WTC11 (cell line): Measurements from ENCODE around the gene SCAMP3. TPM values are rescaled to one million over a fixed set of nuclear protein-coding genes. Genes with fewer than 3 reads are reported as not detected.

Experiments
- ATAC-seq: fragments of 200-7000 bp; cut with Tn5 transposase; 2 replicates; pipeline ENCODE4 v1.10.0; 2021; ENCODE audit warnings: mild to moderate bottlenecking, moderate library complexity
- CTCF ChIA-PET: fragments of 300-600 bp; sonication (Branson Sonifier 250); formaldehyde crosslinking; loops from one replicate; lab custom pipeline; 2021; ENCODE audit warnings: antibody characterized with exemption; lab: Charles Lee
- POLR2A ChIA-PET: fragments of 350-600 bp; sonication (Branson Sonifier 250); formaldehyde crosslinking; loops from one replicate; lab custom pipeline; 2021; ENCODE audit warnings: antibody characterized with exemption; lab: Charles Lee
- DNase-seq: peaks from one replicate; pipeline ENCODE4 v3.0.0; 2021; ENCODE audit warnings: low spot score
- H3K27ac Mint-ChIP-seq: 2 replicates; pipeline ENCODE4 v1.8.0; 2021; ENCODE audit warnings: mixed read lengths
- H3K27me3 Mint-ChIP-seq: 2 replicates; pipeline ENCODE4 v1.8.0; 2021; ENCODE audit warnings: low read depth, mild to moderate bottlenecking, moderate library complexity, mixed read lengths
- H3K36me3 Mint-ChIP-seq: 2 replicates; pipeline ENCODE4 v1.8.0; 2021; ENCODE audit warnings: mixed read lengths
- H3K4me1 Mint-ChIP-seq: 2 replicates; pipeline ENCODE4 v1.8.0; 2022; ENCODE audit warnings: mixed read lengths
- H3K4me3 Mint-ChIP-seq: 2 replicates; pipeline ENCODE4 v1.8.0; 2021; ENCODE audit warnings: mild to moderate bottlenecking, moderate library complexity, mixed read lengths
- H3K9me3 Mint-ChIP-seq: 2 replicates; pipeline ENCODE4 v1.8.0; 2021; ENCODE audit warnings: mixed read lengths
- ARID4B ChIP-seq: sonication (generic); formaldehyde crosslinking; IDR thresholded peaks from 2 replicates; pipeline ENCODE4 v1.8.0; 2023; ENCODE audit warnings: missing genetic modification reagents, mild to moderate bottlenecking, borderline replicate concordance
- ATF1 ChIP-seq: sonication (generic); formaldehyde crosslinking; IDR thresholded peaks from 2 replicates; pipeline ENCODE4 v1.8.1; 2023; ENCODE audit warnings: mild to moderate bottlenecking, moderate library complexity, missing genetic modification reagents
- CDX4 ChIP-seq: fragments of 250-450 bp; sonication (Bioruptor Pico); IDR thresholded peaks from 2 replicates; pipeline ENCODE4 v1.9.0; 2021; ENCODE audit warnings: moderate library complexity, mild to moderate bottlenecking, inconsistent platforms, borderline replicate concordance
- FOXJ3 ChIP-seq: sonication (generic); formaldehyde crosslinking; IDR thresholded peaks from 2 replicates; pipeline ENCODE4 v1.9.0; 2021; ENCODE audit warnings: missing genetic modification reagents, mild to moderate bottlenecking, borderline replicate concordance
- GABPB1 ChIP-seq: sonication (generic); formaldehyde crosslinking; IDR thresholded peaks from 2 replicates; pipeline ENCODE4 v1.8.1; 2023; ENCODE audit warnings: mild to moderate bottlenecking, missing genetic modification reagents
- GTF2I ChIP-seq: fragments of 250-450 bp; sonication (Bioruptor Pico); conservative IDR thresholded peaks from 2 replicates; pipeline ENCODE4 v1.4.0; 2021; ENCODE audit warnings: mild to moderate bottlenecking
- IRF2 ChIP-seq: sonication (generic); formaldehyde crosslinking; IDR thresholded peaks from 2 replicates; pipeline ENCODE4 v1.8.0; 2022; ENCODE audit warnings: low read depth, missing genetic modification reagents, borderline replicate concordance
- MYBL2 ChIP-seq: sonication (generic); formaldehyde crosslinking; IDR thresholded peaks from 2 replicates; pipeline ENCODE4 v1.8.1; 2023; ENCODE audit warnings: mild to moderate bottlenecking, moderate library complexity, missing genetic modification reagents
- NFATC4 ChIP-seq: fragments of 250-450 bp; sonication (Bioruptor Pico); IDR thresholded peaks from 2 replicates; pipeline ENCODE4 v1.9.0; 2021; ENCODE audit warnings: mild to moderate bottlenecking
- OVOL2 ChIP-seq: fragments of 250-450 bp; sonication (Bioruptor Pico); IDR thresholded peaks from 2 replicates; pipeline ENCODE4 v1.9.0; 2021; ENCODE audit warnings: mild to moderate bottlenecking, borderline replicate concordance
- PRDM15 ChIP-seq: sonication (generic); formaldehyde crosslinking; IDR thresholded peaks from 2 replicates; pipeline ENCODE4 v1.8.0; 2022; ENCODE audit warnings: missing genetic modification reagents
- PRRX2 ChIP-seq: fragments of 250-450 bp; sonication (Bioruptor Pico); IDR thresholded peaks from 2 replicates; pipeline ENCODE4 v1.8.0; 2021; ENCODE audit warnings: mild to moderate bottlenecking
- SP1 ChIP-seq: sonication (generic); formaldehyde crosslinking; conservative IDR thresholded peaks from 2 replicates; pipeline ENCODE4 v1.8.1; 2022; ENCODE audit warnings: missing genetic modification reagents
- ZBTB43 ChIP-seq: sonication (generic); formaldehyde crosslinking; IDR thresholded peaks from 2 replicates; pipeline ENCODE4 v1.8.1; 2023; ENCODE audit warnings: mild to moderate bottlenecking, missing genetic modification reagents
- ZNF138 ChIP-seq: sonication (generic); formaldehyde crosslinking; conservative IDR thresholded peaks from 2 replicates; pipeline ENCODE4 v1.8.1; 2022; ENCODE audit warnings: mild to moderate bottlenecking, moderate library complexity, missing genetic modification reagents
- total RNA-seq: library from RNA; stranded (reverse); gene quantifications from 3 replicates; pipeline ENCODE4 v1.2.3, GENCODE V29; 2021
- TF ChIP-seq, protein P1 (sequence below): sonication (generic); formaldehyde crosslinking; IDR thresholded peaks from 2 replicates; pipeline ENCODE4 v1.8.1; 2023; ENCODE audit warnings: mild to moderate bottlenecking, missing genetic modification reagents, moderate library complexity
- TF ChIP-seq, protein P2 (sequence below): fragments of 250-450 bp; sonication (Bioruptor Pico); IDR thresholded peaks from 2 replicates; pipeline ENCODE4 v1.9.0; 2021; ENCODE audit warnings: mild to moderate bottlenecking

Gene SCAMP3
- total RNA-seq, 1 experiment from 2014 or later: 58.8 TPM

DNA sequence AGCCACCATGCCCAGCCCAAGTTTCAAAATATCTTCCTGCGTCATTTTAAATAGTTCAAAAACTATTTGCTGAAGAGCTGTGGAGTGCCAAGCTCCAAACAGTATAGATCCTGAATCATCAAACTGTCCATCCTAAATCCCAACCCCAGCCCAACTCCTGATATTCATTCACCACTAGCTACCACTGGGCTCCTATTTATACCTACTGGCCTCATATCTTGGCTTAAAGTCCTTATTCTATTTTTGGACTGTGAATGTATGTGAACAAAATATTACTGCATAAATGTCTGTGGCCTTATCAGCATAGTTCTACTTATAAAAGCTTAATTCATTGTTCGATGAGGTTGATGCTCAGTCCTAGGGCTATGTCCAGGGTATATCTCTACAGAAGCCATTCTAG, 5.2 kb upstream of the SCAMP3 start:
- ChIA-PET CTCF (interaction anchor here (0.8 to 3.7 kb wide), 3 partner anchors 10 to 45 kb away, joined by 3 to 16 read pairs (median 9); partner anchors contain the start of gene HCN3), POLR2A (interaction anchor here (0.7 to 1.4 kb wide), 2 partner anchors 12 to 981 kb away, joined by 3 read pairs; partner anchors contain the start of genes ENTREP3 and PAQR6)
- H3K36me3 Mint-ChIP-seq: peaks cover 88% of the 10 kb centered on the region

More for the DNA sequence above, 5.2 kb upstream of the SCAMP3 start:
- ATAC-seq (no peak), DNase-seq (no peak)
- peaks cover 14% of the 10 kb centered on the region for H3K4me1 Mint-ChIP-seq
- no peak for TF ChIP-seq GTF2I (CRISPR knock-in tag)
- no peak for TF ChIP-seq NFATC4 (CRISPR knock-in tag)
- no peak for TF ChIP-seq GABPB1 (CRISPR knock-in tag)
- TF ChIP-seq ZBTB43 (CRISPR knock-in tag): no peak
- TF ChIP-seq, protein P1, sequence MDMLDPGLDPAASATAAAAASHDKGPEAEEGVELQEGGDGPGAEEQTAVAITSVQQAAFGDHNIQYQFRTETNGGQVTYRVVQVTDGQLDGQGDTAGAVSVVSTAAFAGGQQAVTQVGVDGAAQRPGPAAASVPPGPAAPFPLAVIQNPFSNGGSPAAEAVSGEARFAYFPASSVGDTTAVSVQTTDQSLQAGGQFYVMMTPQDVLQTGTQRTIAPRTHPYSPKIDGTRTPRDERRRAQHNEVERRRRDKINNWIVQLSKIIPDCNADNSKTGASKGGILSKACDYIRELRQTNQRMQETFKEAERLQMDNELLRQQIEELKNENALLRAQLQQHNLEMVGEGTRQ (CRISPR knock-in tag): no peak
- no peak for TF ChIP-seq ZNF138
- no peak for TF ChIP-seq FOXJ3
- no peak for TF ChIP-seq PRDM15
- TF ChIP-seq OVOL2 (CRISPR knock-in tag): no peak
- TF ChIP-seq IRF2 (CRISPR knock-in tag): no peak
- TF ChIP-seq PRRX2: no peak
- TF ChIP-seq, protein P2, sequence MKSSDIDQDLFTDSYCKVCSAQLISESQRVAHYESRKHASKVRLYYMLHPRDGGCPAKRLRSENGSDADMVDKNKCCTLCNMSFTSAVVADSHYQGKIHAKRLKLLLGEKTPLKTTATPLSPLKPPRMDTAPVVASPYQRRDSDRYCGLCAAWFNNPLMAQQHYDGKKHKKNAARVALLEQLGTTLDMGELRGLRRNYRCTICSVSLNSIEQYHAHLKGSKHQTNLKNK (CRISPR knock-in tag): no peak
- TF ChIP-seq MYBL2 (CRISPR knock-in tag): no peak
- TF ChIP-seq CDX4 (CRISPR knock-in tag): no peak
- no peak for TF ChIP-seq ATF1 (CRISPR knock-in tag)
- TF ChIP-seq SP1 (CRISPR knock-in tag): no peak
- TF ChIP-seq ARID4B (CRISPR knock-in tag): no peak
- H3K27me3 Mint-ChIP-seq: no peaks in the 10 kb centered on the region
- no peak overlapping the region for H3K4me3 Mint-ChIP-seq
- no peaks in the 10 kb centered on the region for H3K9me3 Mint-ChIP-seq
- no peak overlapping the region for H3K27ac Mint-ChIP-seq
